Activated CD4-positive, alpha-beta T cell treated with anti-CD3 and anti-CD28 coated beads for 36 hours (primary cell): Measurements from ENCODE around the gene SLC27A5. TPM values are rescaled to one million over a fixed set of nuclear protein-coding genes. Genes with fewer than 3 reads are reported as not detected.
"Not testable (repeated sequence)": the region's sequence is repeated elsewhere in the genome, so short reads cannot be mapped to it uniquely, and the experiment has no call there.

Experiments
- ATAC-seq: fragments of 200-7000 bp; cut with Tn5 transposase; one replicate; pipeline ENCODE4 v1.10.0; 2021; ENCODE audit warnings: mild to moderate bottlenecking, moderate library complexity
- CTCF ChIA-PET: fragments of 350-600 bp; sonication (Branson Sonifier 250); formaldehyde crosslinking; loops from one replicate; lab custom pipeline; 2021; ENCODE audit warnings: antibody characterized with exemption; lab: Charles Lee
- POLR2A ChIA-PET: fragments of 350-600 bp; sonication (Branson Sonifier 250); formaldehyde crosslinking; loops from one replicate; lab custom pipeline; 2021; ENCODE audit warnings: antibody characterized with exemption, inconsistent platforms; lab: Charles Lee
- DNase-seq: peaks from one replicate; pipeline ENCODE4 v3.0.0-alpha.2; 2020
- H3K27ac Mint-ChIP-seq: one replicate; pipeline ENCODE4 v1.8.0; 2021; ENCODE audit warnings: mixed read lengths
- H3K27me3 Mint-ChIP-seq: one replicate; pipeline ENCODE4 v1.8.0; 2021; ENCODE audit warnings: mixed read lengths
- H3K36me3 Mint-ChIP-seq: one replicate; pipeline ENCODE4 v1.8.0; 2021; ENCODE audit warnings: low read depth, mixed read lengths
- H3K4me1 Mint-ChIP-seq: one replicate; pipeline ENCODE4 v1.8.0; 2021; ENCODE audit warnings: mixed read lengths
- H3K4me3 Mint-ChIP-seq: one replicate; pipeline ENCODE4 v1.8.0; 2021; ENCODE audit warnings: mild to moderate bottlenecking, moderate library complexity, mixed read lengths
- H3K9me3 Mint-ChIP-seq: one replicate; pipeline ENCODE4 v1.8.0; 2021; ENCODE audit warnings: low read depth, mixed read lengths
- intact Hi-C, 2 experiments: fragments of 100-400 bp; cut with DNase I in 1 of 2; cut with micrococcal nuclease in 1 of 2; formaldehyde crosslinking; loops; one replicate each; pipeline versions ENCODE4 v1.14.2 to v1.15.1; 2022 to 2024; cut with DNase I, micrococcal nuclease
- microRNA-seq: library from miRNA; unstranded; fragments of <30 nt; microRNA quantifications from one replicate; pipeline ENCODE4 v1.2.0, GENCODE V29; 2021; ENCODE audit warnings: borderline replicate concordance
- total RNA-seq, 2 experiments: library from RNA; stranded (reverse); gene quantifications; one replicate each; pipeline ENCODE4 v1.2.3, GENCODE V29; 2021

Gene SLC27A5
- total RNA-seq, 2 experiments from 2014 or later, result 8.9 to 19.5 TPM

DNA sequence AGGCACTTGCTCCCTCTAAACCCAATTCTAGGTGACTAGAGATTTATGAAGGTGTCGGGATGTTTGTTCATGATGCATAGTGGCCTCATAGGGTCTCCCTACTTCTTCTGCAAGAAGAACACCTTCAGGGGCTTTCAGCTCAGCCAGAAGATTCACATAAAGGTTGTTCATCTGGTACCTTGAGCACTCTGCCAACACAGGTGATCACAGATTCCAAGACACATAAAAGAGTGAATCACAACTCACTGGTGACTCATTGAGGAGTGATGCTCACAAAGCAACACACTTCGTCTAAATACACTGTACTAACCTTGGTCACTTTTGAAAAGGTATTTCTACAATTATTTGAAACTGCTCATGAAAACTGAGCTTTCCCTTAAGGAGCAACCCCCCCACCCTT lies 51.8 kb downstream of the SLC27A5 start:
- Mint-ChIP-seq H3K9me3 (no peaks in the 10 kb centered on the region), H3K36me3 (peaks cover 16% of the 10 kb centered on the region), H3K27ac (no peak overlapping the region), H3K4me3 (no peak overlapping the region), H3K27me3 (no peaks in the 10 kb centered on the region), H3K4me1 (peaks cover 6% of the 10 kb centered on the region)
- ChIA-PET POLR2A (no interaction called here), CTCF (interaction anchor here (1.1 kb wide), 1 partner anchor 48 kb away, joined by 3 read pairs; no protein-coding TSS in a partner anchor)
- peak; percentile 72 for ATAC-seq
- DNase-seq, result no peak
- intact Hi-C loops, result no loop called here

DNA sequence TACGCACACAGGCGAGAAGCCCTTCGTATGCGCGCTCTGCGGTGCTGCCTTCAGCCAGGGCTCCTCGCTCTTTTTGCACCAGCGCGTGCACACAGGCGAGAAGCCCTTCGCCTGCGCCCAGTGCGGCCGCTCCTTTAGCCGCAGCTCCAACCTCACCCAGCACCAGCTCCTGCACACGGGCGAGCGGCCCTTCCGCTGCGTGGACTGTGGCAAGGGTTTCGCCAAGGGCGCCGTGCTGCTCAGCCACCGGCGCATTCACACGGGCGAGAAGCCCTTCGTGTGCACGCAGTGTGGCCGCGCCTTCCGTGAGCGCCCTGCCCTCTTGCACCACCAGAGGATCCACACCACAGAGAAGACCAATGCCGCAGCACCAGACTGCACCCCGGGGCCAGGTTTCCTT lies 55.7 kb downstream of the SLC27A5 start:
- intact Hi-C loops, result no loop called here
- CTCF ChIA-PET, result no interaction called here
- POLR2A ChIA-PET, result no interaction called here
- DNase-seq (no peak), ATAC-seq (no peak)
- H3K36me3 Mint-ChIP-seq, result peaks cover 24% of the 10 kb centered on the region
- H3K27ac Mint-ChIP-seq, result no peak overlapping the region
- no peaks in the 10 kb centered on the region for H3K27me3 Mint-ChIP-seq
- H3K9me3 Mint-ChIP-seq, result no peaks in the 10 kb centered on the region
- H3K4me1 Mint-ChIP-seq, result peaks cover 21% of the 10 kb centered on the region
- H3K4me3 Mint-ChIP-seq, result no peak overlapping the region

DNA sequence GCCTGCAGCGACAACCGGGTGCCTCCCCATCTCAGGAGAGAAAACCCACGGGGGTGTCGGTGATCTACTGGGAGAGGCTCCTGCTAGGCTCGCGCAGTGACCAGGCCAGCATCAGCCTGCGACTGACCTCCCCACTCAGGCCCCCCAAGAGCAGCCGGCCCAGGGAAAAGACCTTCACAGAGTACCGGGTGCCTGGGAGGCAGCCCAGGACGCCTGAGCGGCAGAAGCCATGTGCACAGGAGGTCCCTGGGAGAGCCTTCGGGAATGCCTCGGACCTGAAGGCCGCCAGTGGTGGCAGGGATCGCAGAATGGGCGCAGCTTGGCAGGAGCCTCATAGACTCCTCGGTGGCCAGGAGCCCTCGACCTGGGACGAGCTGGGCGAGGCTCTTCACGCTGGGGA lies 56.5 kb downstream of the SLC27A5 start:
- no peak overlapping the region for H3K27ac Mint-ChIP-seq
- H3K36me3 Mint-ChIP-seq, result peaks cover 24% of the 10 kb centered on the region
- H3K4me1 Mint-ChIP-seq, result peaks cover 25% of the 10 kb centered on the region
- ChIA-PET POLR2A (no interaction called here), CTCF (no interaction called here)
- peaks cover 4% of the 10 kb centered on the region for H3K27me3 Mint-ChIP-seq
- no peaks in the 10 kb centered on the region for H3K9me3 Mint-ChIP-seq
- H3K4me3 Mint-ChIP-seq, result no peak overlapping the region
- DNase-seq, result no peak
- intact Hi-C loops, result no loop called here
- ATAC-seq, result no peak

DNA sequence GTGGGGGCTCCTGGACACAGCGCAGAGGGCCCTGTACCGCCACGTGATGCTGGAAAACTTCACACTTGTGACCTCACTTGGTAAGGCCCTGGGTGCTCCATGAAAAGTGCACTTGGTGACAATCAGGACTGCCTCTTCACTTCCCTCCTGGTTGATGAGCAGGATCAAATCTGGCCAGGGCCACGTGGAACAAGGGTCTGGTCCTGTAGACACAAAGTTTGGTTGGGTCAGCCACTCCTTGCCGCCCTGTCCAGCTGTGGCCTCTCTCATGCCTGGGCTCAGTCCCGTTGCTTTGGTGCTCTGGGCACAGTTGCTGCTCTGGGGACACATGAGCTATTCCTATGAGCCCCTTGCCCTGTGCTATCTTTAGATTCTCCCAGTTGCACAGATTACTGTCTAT lies 58.0 kb downstream of the SLC27A5 start:
- CTCF ChIA-PET, result no interaction called here

DNA sequence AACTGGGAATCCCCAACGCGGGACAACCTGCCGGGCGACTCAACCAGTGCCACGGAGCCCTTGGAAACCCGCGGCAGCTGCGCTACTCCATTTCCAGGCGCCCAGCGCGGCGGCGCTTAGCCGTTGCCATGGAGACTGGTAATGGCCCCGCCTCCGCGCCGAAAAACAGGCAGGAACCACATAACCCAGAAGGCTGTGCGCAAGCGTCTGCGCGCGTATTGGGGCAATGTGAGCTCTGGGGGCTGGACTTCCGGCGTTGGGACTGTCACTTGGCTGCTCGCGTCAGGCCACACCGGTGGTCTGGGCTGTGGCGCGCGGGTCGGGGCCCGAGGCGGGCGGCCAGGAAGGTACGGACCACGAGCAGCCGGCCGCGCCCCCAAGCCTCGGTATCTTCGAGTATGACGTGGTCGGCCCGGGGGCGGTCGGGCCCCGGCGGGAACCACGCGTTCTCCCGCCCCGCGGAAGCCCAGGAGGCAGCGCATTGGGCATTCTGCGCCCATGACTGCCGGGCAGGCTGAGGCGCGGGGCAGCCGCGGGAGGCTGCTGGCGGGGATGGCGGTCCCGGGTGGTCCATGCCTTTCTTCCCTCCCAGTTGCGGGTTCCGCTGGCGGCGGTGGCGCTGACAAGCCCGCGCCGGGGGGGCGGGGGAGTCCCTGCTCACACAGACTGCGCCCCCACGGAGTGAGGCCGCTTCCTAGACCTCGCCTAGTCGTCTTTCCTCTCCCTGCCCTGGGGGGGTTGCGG lies 60.3 kb downstream of the SLC27A5 start, which contains the start of gene ZNF324B:
Gene ZNF324B, plus strand, starts transcription at position 265 of the 744 bp plus-strand sequence. CDS start 2,080 bp downstream, outside the sequence.
- intact Hi-C loops, result loop anchor here (1.0 kb wide), 17 partner anchors 11 to 173 kb away; partner anchors contain the start of genes ZNF132 (in 2 of the 2), ERVK3-1 (in 1 of the 2), MZF1 (in 1 of the 2) and ZBTB45 (in 1 of the 2)
- Mint-ChIP-seq H3K4me1 (peaks cover 25% of the 10 kb centered on the region), H3K27ac (peak within 1 kb of the TSS; percentile 55), H3K9me3 (peaks cover 14% of the 10 kb centered on the region), H3K27me3 (peaks cover 15% of the 10 kb centered on the region), H3K4me3 (peak within 1 kb of the TSS; percentile 77), H3K36me3 (peaks cover 18% of the 10 kb centered on the region)
- ChIA-PET POLR2A (interaction anchor here (0.5 to 1.0 kb wide), 5 partner anchors 9 to 52 kb away, joined by 3 to 5 read pairs (median 3); partner anchors contain the start of genes ZNF132 and ZNF324), CTCF (interaction anchor here (0.5 to 1.7 kb wide), 4 partner anchors 62 to 271 kb away, joined by 3 to 6 read pairs (median 4); partner anchors contain the start of gene ZBTB45)
- ATAC-seq (peak; percentile 99), DNase-seq (peak; percentile 98)

More for the DNA sequence above, 58.0 kb downstream of the SLC27A5 start:
- ATAC-seq (no peak), DNase-seq (no peak)
- no peak overlapping the region for H3K4me3 Mint-ChIP-seq
- POLR2A ChIA-PET, result interaction anchor here (0.7 kb wide), 1 partner anchor 57 kb away, joined by 3 read pairs; no protein-coding TSS in a partner anchor
- no peak overlapping the region for H3K27ac Mint-ChIP-seq
- intact Hi-C loops, result no loop called here
- peaks cover 7% of the 10 kb centered on the region for H3K9me3 Mint-ChIP-seq
- H3K27me3 Mint-ChIP-seq, result peaks cover 4% of the 10 kb centered on the region
- H3K36me3 Mint-ChIP-seq, result peaks cover 22% of the 10 kb centered on the region
- H3K4me1 Mint-ChIP-seq, result peaks cover 25% of the 10 kb centered on the region

DNA sequence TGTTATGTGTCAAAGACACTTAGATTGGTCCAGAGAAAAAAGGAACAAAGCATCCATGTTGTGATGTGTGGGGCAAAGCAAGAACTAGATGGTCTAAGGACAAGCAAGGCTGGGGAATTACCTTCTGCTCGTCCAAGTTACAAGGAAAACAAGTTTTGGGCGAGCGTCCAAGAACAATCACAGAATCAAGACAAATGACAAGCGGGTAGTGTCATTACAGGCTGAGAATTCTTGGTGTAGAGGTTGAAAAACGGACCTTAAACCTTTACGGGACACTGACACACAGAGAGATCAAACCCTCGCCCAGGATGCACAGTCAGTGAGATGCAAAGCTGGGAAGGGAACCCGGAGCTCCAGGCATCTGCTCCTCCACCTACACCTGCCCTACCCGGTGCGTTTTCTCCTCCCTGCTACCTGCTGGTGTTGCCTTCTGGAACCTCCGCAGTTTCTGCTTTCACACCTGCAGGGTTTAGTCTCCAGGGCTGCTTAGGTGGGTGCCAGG lies 60.9 kb downstream of the SLC27A5 start:
- ATAC-seq (no peak), DNase-seq (no peak)
- Mint-ChIP-seq H3K36me3 (peaks cover 18% of the 10 kb centered on the region), H3K4me1 (peaks cover 25% of the 10 kb centered on the region), H3K9me3 (peaks cover 14% of the 10 kb centered on the region), H3K27me3 (peaks cover 15% of the 10 kb centered on the region), H3K4me3 (peak overlapping the region; percentile 77), H3K27ac (no peak overlapping the region)
- ChIA-PET CTCF (interaction anchor here (0.6 to 1.7 kb wide), 3 partner anchors 63 to 103 kb away, joined by 3 to 6 read pairs (median 4); partner anchors contain the start of gene ZBTB45), POLR2A (interaction anchor here (0.5 to 1.0 kb wide), 4 partner anchors 11 to 51 kb away, joined by 3 to 5 read pairs (median 3); partner anchors contain the start of genes ZNF132 and ZNF324)
- intact Hi-C loops, result loop anchor here (1.0 kb wide), 17 partner anchors 11 to 173 kb away; partner anchors contain the start of genes ZNF132 (in 2 of the 2), ERVK3-1 (in 1 of the 2), MZF1 (in 1 of the 2) and ZBTB45 (in 1 of the 2)

DNA sequence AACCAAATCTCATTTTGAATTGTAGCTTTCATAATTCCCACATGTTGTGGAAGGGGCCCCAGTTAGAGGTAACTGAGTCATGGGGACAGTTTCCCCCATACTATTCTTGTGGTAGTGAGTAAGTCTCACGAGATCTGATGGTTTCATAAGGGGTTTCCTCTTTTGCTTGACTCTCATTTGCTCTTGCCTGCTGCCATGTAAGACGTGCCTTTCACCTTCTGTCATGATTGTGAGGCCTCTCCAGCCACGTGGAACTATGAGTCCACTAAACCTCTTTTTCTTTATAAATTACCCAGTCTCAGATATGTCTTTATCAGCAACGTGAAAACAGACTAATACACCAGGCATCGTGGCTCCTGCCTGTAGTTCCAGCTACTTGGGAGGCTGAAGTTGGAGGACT lies 61.8 kb downstream of the SLC27A5 start:
- CTCF ChIA-PET, ATAC-seq, intact Hi-C loops, POLR2A ChIA-PET, H3K4me3 Mint-ChIP-seq, DNase-seq, H3K27ac Mint-ChIP-seq: not testable (repeated sequence)
- peaks cover 15% of the 10 kb centered on the region for H3K27me3 Mint-ChIP-seq
- H3K36me3 Mint-ChIP-seq, result peaks cover 18% of the 10 kb centered on the region
- H3K9me3 Mint-ChIP-seq, result peaks cover 14% of the 10 kb centered on the region
- H3K4me1 Mint-ChIP-seq, result peaks cover 25% of the 10 kb centered on the region

DNA sequence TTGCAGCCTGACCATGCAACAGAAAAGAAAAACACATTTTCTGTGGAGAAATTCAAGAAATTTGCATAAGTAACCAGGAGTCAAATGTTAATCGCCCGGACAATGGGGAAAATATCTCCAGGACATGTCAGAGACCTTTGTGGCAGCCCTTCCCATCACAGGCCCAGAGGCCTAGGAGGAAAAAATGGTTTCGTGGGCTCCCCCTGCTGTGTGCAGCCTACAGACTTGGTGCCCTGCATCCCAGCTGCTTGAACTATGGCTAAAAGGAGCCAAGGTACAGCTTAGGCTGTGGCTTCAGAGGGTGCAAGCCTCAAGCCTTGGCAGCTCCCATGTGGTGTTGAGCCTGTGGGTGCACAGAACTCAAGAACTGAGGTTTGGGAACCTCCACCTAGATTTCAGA lies 62.9 kb downstream of the SLC27A5 start:
- peaks cover 25% of the 10 kb centered on the region for H3K4me1 Mint-ChIP-seq
- DNase-seq, H3K27ac Mint-ChIP-seq, ATAC-seq, H3K4me3 Mint-ChIP-seq, CTCF ChIA-PET, intact Hi-C loops: not testable (repeated sequence)
- H3K9me3 Mint-ChIP-seq, result peaks cover 14% of the 10 kb centered on the region
- peaks cover 15% of the 10 kb centered on the region for H3K27me3 Mint-ChIP-seq
- POLR2A ChIA-PET, result interaction anchor here (0.5 kb wide), 1 partner anchor 40 kb away, joined by 11 read pairs; no protein-coding TSS in a partner anchor
- H3K36me3 Mint-ChIP-seq, result peaks cover 11% of the 10 kb centered on the region

Small RNA genes lying within 50 kb of the gene (microRNA-seq; reads per million reads assigned to microRNA genes)
- gene MIR6807, result 8.8 reads per million, percentile 26 among the genes with 10 or more reads in this experiment

Other genes with a start within 250 kb of the SLC27A5 start
- 1 to 10 TPM; 4.4 to 4.5 TPM for gene ZNF8, start 233.0 kb downstream of the SLC27A5 start, total RNA-seq
- gene ERVK3-1, start 206.6 kb downstream of the SLC27A5 start, total RNA-seq, result 10 to 100 TPM; 38.6 to 53.6 TPM
- gene ZSCAN22, start 185.0 kb downstream of the SLC27A5 start, total RNA-seq, result 1 to 10 TPM; 3.1 to 3.8 TPM
- 1 to 10 TPM; 2.9 to 4.7 TPM for gene A1BG, start 158.5 kb downstream of the SLC27A5 start, total RNA-seq
- gene ZNF497, start 149.2 kb downstream of the SLC27A5 start, total RNA-seq, result 1 to 10 TPM; 1.1 to 1.5 TPM
- gene ZNF837, start 131.0 kb downstream of the SLC27A5 start, total RNA-seq, result 1 to 10 TPM; 2.0 to 2.5 TPM
- 1,000 to 10,000 TPM; 1,234 to 1,535 TPM for gene RPS5, start 124.7 kb downstream of the SLC27A5 start, total RNA-seq
- under 1 TPM; 0.25 to 0.56 TPM for gene RNF225, start 116.3 kb downstream of the SLC27A5 start, total RNA-seq
- gene ZNF584, start 103.3 kb downstream of the SLC27A5 start, total RNA-seq, result 10 to 100 TPM in 1 of 2 experiments, 1 to 10 TPM in 1; 9.9 to 11.2 TPM
- gene ZNF132, start 71.8 kb downstream of the SLC27A5 start, total RNA-seq, result 1 to 10 TPM; 3.3 to 4.4 TPM
- gene ZNF324B, start 60.4 kb downstream of the SLC27A5 start, total RNA-seq, result 1 to 10 TPM; 5.8 to 7.5 TPM
- gene ZNF324, start 44.9 kb downstream of the SLC27A5 start, total RNA-seq, result 1 to 10 TPM; 4.7 to 7.5 TPM
- gene ZNF446, start 35.6 kb downstream of the SLC27A5 start, total RNA-seq, result 1 to 10 TPM; 4.2 to 4.7 TPM
- 10 to 100 TPM; 10.1 to 11.1 TPM for gene ZBTB45, start 7.8 kb upstream of the SLC27A5 start, total RNA-seq
- gene TRIM28, start 32.1 kb upstream of the SLC27A5 start, total RNA-seq, result 100 to 1,000 TPM; 481 to 758 TPM
- gene CHMP2A, start 43.1 kb upstream of the SLC27A5 start, total RNA-seq, result 100 to 1,000 TPM; 101 to 107 TPM
- gene UBE2M, start 46.6 kb upstream of the SLC27A5 start, total RNA-seq, result 100 to 1,000 TPM; 115 to 138 TPM
- gene MZF1, start 61.3 kb upstream of the SLC27A5 start, total RNA-seq, result 10 to 100 TPM; 14.3 to 15.0 TPM